Memory B cell (primary cell): ENCODE data around the gene FAM186B.
A peak's percentile ranks its signal among the peaks of the same experiment; 100 is the strongest.
"Not testable (repeated sequence)": the region's sequence is repeated elsewhere in the genome, so short reads cannot be mapped to it uniquely, and the experiment has no call there.

Source experiments
- ATAC-seq: fragments of 150-1000 bp; cut with Tn5 transposase; 2 replicates; pipeline ENCODE4 v1.10.0; 2021; ENCODE audit warnings: low read depth, mild to moderate bottlenecking, moderate library complexity
- DNase-seq, 2 donors: peaks; one replicate each; pipeline ENCODE4 v3.0.0; 2022; ENCODE audit warnings: low spot score in 2 of 2
- H3K27ac Mint-ChIP-seq: one replicate; pipeline ENCODE4 v1.8.0; 2022; ENCODE audit warnings: mild to moderate bottlenecking, moderate library complexity, mixed read lengths
- H3K27me3 Mint-ChIP-seq: one replicate; pipeline ENCODE4 v1.8.0; 2022; ENCODE audit warnings: mixed read lengths
- H3K36me3 Mint-ChIP-seq: one replicate; pipeline ENCODE4 v1.8.0; 2022; ENCODE audit warnings: mild to moderate bottlenecking, mixed read lengths
- H3K4me1 Mint-ChIP-seq: one replicate; pipeline ENCODE4 v1.8.0; 2022; ENCODE audit warnings: mixed read lengths
- H3K4me3 Mint-ChIP-seq: one replicate; pipeline ENCODE4 v1.8.0; 2022; ENCODE audit warnings: mild to moderate bottlenecking, moderate library complexity, mixed read lengths
- H3K9me3 Mint-ChIP-seq: one replicate; pipeline ENCODE4 v1.8.0; 2022; ENCODE audit warnings: mixed read lengths

Gene FAM186B

DNA sequence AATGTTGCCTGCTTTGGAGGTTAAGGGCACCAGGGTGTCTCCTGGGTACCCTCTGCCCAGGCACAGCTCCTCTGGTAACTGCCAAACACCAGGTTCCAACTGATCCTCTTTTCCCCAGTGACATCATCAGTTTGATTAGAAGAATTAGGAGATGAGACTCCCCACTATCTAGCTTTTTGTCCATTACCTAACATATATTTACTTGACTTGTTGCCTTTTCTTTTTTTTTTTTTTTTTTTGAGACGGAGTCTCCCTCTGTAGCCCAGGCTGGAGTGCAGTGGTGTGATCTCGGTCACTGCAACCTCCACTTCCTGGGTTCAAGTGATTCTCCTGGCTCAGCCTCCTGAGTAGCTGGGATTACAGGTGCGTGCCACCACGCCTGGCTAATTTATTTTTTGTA is at the start of gene FAM186B:
FAM186B (minus strand) TSS at position 101 of the 400 bp plus-strand sequence. CDS start 162 bp downstream, outside the sequence.
- not testable (repeated sequence) for H3K4me1 Mint-ChIP-seq, H3K36me3 Mint-ChIP-seq, H3K27ac Mint-ChIP-seq, DNase-seq, H3K27me3 Mint-ChIP-seq, H3K9me3 Mint-ChIP-seq, ATAC-seq, H3K4me3 Mint-ChIP-seq

DNA sequence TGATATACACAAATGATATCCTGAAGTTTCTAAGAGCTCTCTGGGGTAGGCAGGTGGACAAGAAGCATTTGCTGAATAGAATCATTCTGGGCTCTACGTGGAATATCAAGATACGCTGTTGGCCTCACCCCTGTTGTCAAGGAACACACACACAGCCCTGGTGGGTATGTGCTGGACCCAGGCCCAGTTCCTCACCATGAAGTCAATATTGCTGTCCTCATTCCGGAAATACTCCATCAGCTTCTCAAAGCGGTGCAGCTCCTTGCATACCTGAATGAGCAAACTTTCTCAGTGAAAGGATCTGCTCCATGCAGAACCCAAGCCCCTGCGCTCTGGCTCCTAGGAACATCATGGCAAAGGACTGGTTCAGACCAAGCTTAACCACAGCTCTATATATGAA is 49.3 kb upstream of the FAM186B start:
- peaks cover 31% of the 10 kb centered on the region for H3K36me3 Mint-ChIP-seq
- H3K27me3 Mint-ChIP-seq = no peaks in the 10 kb centered on the region
- no peaks in the 10 kb centered on the region for H3K9me3 Mint-ChIP-seq
- no peak for DNase-seq
- H3K4me1 Mint-ChIP-seq = peaks cover 21% of the 10 kb centered on the region
- no peak overlapping the region for H3K4me3 Mint-ChIP-seq
- peak overlapping the region; percentile 3 for H3K27ac Mint-ChIP-seq
- ATAC-seq = no peak

- Mint-ChIP-seq H3K27ac (no peak overlapping the region), H3K4me3 (no peak overlapping the region), H3K4me1 (peaks cover 16% of the 10 kb centered on the region), H3K36me3 (peaks cover 34% of the 10 kb centered on the region), H3K9me3 (no peaks in the 10 kb centered on the region), H3K27me3 (no peaks in the 10 kb centered on the region)
- ATAC-seq = no peak
- no peak for DNase-seq
Observed at GRCh38 chr12:49652921-49653520, 47.6 kb upstream of the FAM186B start.

GRCh38 chr12:49651855-49652254 is 46.4 kb upstream of the FAM186B start:
- Mint-ChIP-seq H3K9me3 (no peaks in the 10 kb centered on the region), H3K4me3 (no peak overlapping the region), H3K4me1 (peaks cover 13% of the 10 kb centered on the region), H3K36me3 (peaks cover 33% of the 10 kb centered on the region), H3K27me3 (no peaks in the 10 kb centered on the region), H3K27ac (no peak overlapping the region)
- DNase-seq (no peak), ATAC-seq (no peak)

DNA sequence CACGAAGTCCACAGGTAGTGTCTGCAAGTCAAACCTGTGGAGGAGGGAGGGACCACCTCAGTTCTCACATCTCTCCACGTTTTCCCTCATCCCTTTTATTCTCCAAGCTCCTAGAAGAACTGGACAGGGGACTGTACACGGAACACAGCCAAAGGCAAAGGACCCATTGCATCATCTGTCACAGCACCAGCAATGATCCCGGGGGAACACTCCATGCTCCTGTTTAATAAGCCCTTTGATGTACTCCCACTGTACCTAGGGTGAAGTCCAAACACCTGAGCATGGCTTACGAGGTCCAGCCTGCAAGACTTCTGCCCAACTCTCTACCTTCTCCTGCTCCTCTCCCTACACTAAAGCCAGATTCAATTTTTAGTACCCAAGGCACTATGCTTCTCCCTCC is 44.5 kb upstream of the FAM186B start:
- Mint-ChIP-seq H3K4me3 (no peak overlapping the region), H3K27me3 (no peaks in the 10 kb centered on the region), H3K9me3 (no peaks in the 10 kb centered on the region), H3K4me1 (peaks cover 18% of the 10 kb centered on the region), H3K36me3 (peaks cover 29% of the 10 kb centered on the region), H3K27ac (no peak overlapping the region)
- ATAC-seq = no peak
- DNase-seq = no peak

- DNase-seq = no peak
- H3K4me1 Mint-ChIP-seq = peaks cover 22% of the 10 kb centered on the region
- H3K27me3 Mint-ChIP-seq = no peaks in the 10 kb centered on the region
- H3K9me3 Mint-ChIP-seq = no peaks in the 10 kb centered on the region
- no peak overlapping the region for H3K4me3 Mint-ChIP-seq
- no peak for ATAC-seq
- peak overlapping the region; percentile 37 for H3K27ac Mint-ChIP-seq
- peaks cover 29% of the 10 kb centered on the region for H3K36me3 Mint-ChIP-seq
Observed at GRCh38 chr12:49649445-49649844, 44.0 kb upstream of the FAM186B start.

DNA sequence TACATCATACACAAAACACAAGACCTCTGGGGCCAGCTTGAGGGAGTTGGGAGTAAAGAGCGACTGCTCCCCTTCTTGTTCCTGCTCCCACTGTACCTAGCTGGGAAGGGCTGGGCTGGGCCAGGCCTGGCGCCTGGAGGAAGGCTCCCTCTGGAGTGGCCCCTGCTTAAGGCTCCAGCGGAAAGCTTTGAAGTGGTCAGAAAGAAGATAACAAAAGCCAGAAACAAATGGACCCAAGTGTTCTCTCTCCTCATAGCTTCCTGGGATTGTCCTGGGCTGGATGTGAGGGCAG is 43.2 kb upstream of the FAM186B start:
- Mint-ChIP-seq H3K4me3 (no peak overlapping the region), H3K4me1 (peaks cover 24% of the 10 kb centered on the region), H3K27me3 (no peaks in the 10 kb centered on the region), H3K36me3 (peaks cover 28% of the 10 kb centered on the region), H3K27ac (peak overlapping the region; percentile 53), H3K9me3 (no peaks in the 10 kb centered on the region)
- DNase-seq = no peak
- no peak for ATAC-seq

GRCh38 chr12:49647827-49648711 is 42.6 kb upstream of the FAM186B start:
- Mint-ChIP-seq H3K27me3 (no peaks in the 10 kb centered on the region), H3K4me3 (no peak overlapping the region), H3K9me3 (no peaks in the 10 kb centered on the region), H3K4me1 (peaks cover 22% of the 10 kb centered on the region), H3K36me3 (peaks cover 29% of the 10 kb centered on the region), H3K27ac (peak overlapping the region; percentile 53)
- DNase-seq = no peak
- ATAC-seq = no peak

GRCh38 chr12:49646871-49647654 is 41.6 kb upstream of the FAM186B start:
- DNase-seq = no peak
- Mint-ChIP-seq H3K27me3 (no peaks in the 10 kb centered on the region), H3K36me3 (peaks cover 25% of the 10 kb centered on the region), H3K4me1 (peaks cover 22% of the 10 kb centered on the region), H3K9me3 (no peaks in the 10 kb centered on the region), H3K27ac (no peak overlapping the region), H3K4me3 (no peak overlapping the region)
- ATAC-seq = no peak

- no peak overlapping the region for H3K27ac Mint-ChIP-seq
- ATAC-seq (no peak), DNase-seq (no peak)
- H3K4me1 Mint-ChIP-seq = peaks cover 22% of the 10 kb centered on the region
- no peak overlapping the region for H3K4me3 Mint-ChIP-seq
- H3K27me3 Mint-ChIP-seq = no peaks in the 10 kb centered on the region
- no peaks in the 10 kb centered on the region for H3K9me3 Mint-ChIP-seq
- H3K36me3 Mint-ChIP-seq = peaks cover 25% of the 10 kb centered on the region
Observed at GRCh38 chr12:49646331-49646830, 40.9 kb upstream of the FAM186B start.

- Mint-ChIP-seq H3K4me1 (peaks cover 22% of the 10 kb centered on the region), H3K27ac (peak overlapping the region; percentile 77), H3K9me3 (no peaks in the 10 kb centered on the region), H3K36me3 (peaks cover 25% of the 10 kb centered on the region), H3K27me3 (no peaks in the 10 kb centered on the region), H3K4me3 (no peak overlapping the region)
- ATAC-seq = no peak
- no peak for DNase-seq
Observed at GRCh38 chr12:49645146-49646039, 40.0 kb upstream of the FAM186B start.

DNA sequence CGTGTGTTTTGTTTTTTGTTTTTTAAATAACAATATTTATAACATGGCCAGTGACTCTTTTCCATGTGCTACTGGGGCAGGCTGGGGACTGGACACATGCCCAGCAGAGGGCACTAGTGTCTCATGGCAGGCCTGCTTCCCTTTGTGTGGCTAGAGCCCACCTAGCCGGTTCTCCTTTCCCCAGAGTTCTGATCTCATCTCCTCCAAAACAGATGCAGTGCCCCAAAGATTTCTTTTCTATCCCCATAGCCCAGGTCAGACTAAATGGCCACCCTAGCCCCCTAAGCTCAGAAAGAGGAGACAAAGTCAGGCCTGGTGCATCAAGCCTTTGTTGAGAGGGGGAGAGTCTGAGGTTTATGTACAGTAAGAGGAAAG is 39.2 kb upstream of the FAM186B start:
- Mint-ChIP-seq H3K36me3 (peaks cover 18% of the 10 kb centered on the region), H3K4me3 (peak overlapping the region; percentile 29)
- DNase-seq = peak; percentile 81 to 84

DNA sequence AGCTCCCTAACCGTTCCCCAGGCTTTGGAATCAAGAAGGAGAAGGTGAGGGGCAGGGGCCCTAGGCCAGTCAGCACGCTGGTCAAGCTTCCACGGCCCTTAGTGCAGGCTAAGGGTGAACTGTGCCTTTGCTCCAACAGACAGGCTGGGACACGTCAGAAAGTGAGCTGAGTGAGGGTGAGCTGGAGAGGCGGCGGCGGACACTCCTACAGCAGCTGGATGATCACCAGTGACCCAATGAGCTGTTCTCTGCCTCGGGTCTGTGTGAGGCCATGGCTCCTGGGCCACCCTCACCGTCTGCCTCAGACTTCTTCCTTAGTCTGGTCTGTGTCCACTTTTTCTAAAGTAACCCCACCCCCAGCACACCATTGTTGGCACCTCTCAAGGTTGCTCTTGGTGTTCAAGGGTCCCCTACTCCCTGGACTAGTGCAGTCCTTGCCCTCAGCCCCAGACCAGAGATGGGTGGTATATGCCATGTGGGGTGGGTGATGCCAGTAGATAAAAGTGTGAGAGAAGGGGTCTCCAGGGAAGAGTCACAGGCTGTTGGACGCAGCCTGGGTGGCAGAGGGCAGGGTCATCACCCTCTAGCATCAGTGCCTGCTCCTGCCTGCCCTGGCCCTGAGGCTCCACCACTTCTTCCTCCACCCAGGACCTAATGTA is 38.7 kb upstream of the FAM186B start:
- Mint-ChIP-seq H3K4me1 (peaks cover 23% of the 10 kb centered on the region), H3K9me3 (no peaks in the 10 kb centered on the region), H3K27me3 (no peaks in the 10 kb centered on the region), H3K4me3 (no peak overlapping the region), H3K36me3 (peaks cover 16% of the 10 kb centered on the region), H3K27ac (peak overlapping the region; percentile 77)
- ATAC-seq (peak; percentile 8), DNase-seq (no peak)

More for the DNA sequence above, 39.2 kb upstream of the FAM186B start:
- H3K9me3 Mint-ChIP-seq = no peaks in the 10 kb centered on the region
- H3K27me3 Mint-ChIP-seq = no peaks in the 10 kb centered on the region
- peak; percentile 100 for ATAC-seq
- H3K4me1 Mint-ChIP-seq = peaks cover 22% of the 10 kb centered on the region
- H3K27ac Mint-ChIP-seq = peak overlapping the region; percentile 77
